NCI-H1694 (cell line): Measurements from ENCODE around the gene CDK18.
"Not testable (repeated sequence)": the region's sequence is repeated elsewhere in the genome, so short reads cannot be mapped to it uniquely, and the experiment has no call there.

ENCODE experiments used
- DNase-seq: peaks from one replicate; lab custom pipeline; 2025; lab: John Stamatoyannopoulos, UW

Gene CDK18

GRCh38 chr1:205504311-205505075 lies at the start of gene CDK18:
Gene CDK18 (plus strand): TSS chr1:205504669. CDS start chr1:205523168, 18,499 bp downstream.
- DNase-seq: peak; percentile 48

GRCh38 chr1:205454903-205455335 lies 49.5 kb upstream of the CDK18 start:
- DNase-seq: no peak

- DNase-seq: no peak
These were observed 48.7 kb upstream of the CDK18 start, which contains the start of gene BLACAT1 for GRCh38 chr1:205455581-205456382. Gene BLACAT1 (minus strand): TSS chr1:205456045.

- no peak for DNase-seq
These were observed 48.0 kb upstream of the CDK18 start for GRCh38 chr1:205456383-205456867.

GRCh38 chr1:205456868-205457745 lies 47.4 kb upstream of the CDK18 start:
- DNase-seq: no peak

GRCh38 chr1:205458777-205459566 lies 45.5 kb upstream of the CDK18 start:
- DNase-seq: no peak

- no peak for DNase-seq
These were observed 39.1 kb upstream of the CDK18 start for GRCh38 chr1:205465392-205465791.

- no peak for DNase-seq
These were observed 37.8 kb upstream of the CDK18 start for GRCh38 chr1:205466595-205467220.

- DNase-seq: no peak
These were observed 34.3 kb upstream of the CDK18 start for GRCh38 chr1:205470131-205470530.

GRCh38 chr1:205472737-205473441 lies 31.6 kb upstream of the CDK18 start:
- DNase-seq: no peak

- no peak for DNase-seq
These were observed 31.0 kb upstream of the CDK18 start for GRCh38 chr1:205473475-205473874.

- DNase-seq: no peak
These were observed 30.5 kb upstream of the CDK18 start for GRCh38 chr1:205473966-205474365.

GRCh38 chr1:205474571-205474970 lies 29.9 kb upstream of the CDK18 start:
- DNase-seq: no peak

- DNase-seq: no peak
These were observed 28.6 kb upstream of the CDK18 start for GRCh38 chr1:205475855-205476254.

- no peak for DNase-seq
These were observed 27.8 kb upstream of the CDK18 start for GRCh38 chr1:205476648-205477047.

- DNase-seq: no peak
These were observed 27.2 kb upstream of the CDK18 start for GRCh38 chr1:205477121-205477758.

GRCh38 chr1:205477759-205478247 lies 26.7 kb upstream of the CDK18 start:
- DNase-seq: no peak

GRCh38 chr1:205478985-205479384 lies 25.5 kb upstream of the CDK18 start:
- DNase-seq: not testable (repeated sequence)

- DNase-seq: no peak
These were observed 24.0 kb upstream of the CDK18 start for GRCh38 chr1:205480349-205480985.
